Measurements from ENCODE around the gene ABLIM3.

The ABLIM3 gene

GRCh38 chr5:149297340-149298025 lies 156.2 kb downstream of the ABLIM3 start:
- in situ Hi-C loops (cut with MboI; ENCODE audit: low sequenced_read_pairs), result no loop called here

- in situ Hi-C loops (cut with MboI; ENCODE audit: low sequenced_read_pairs), result no loop called here
Observed at GRCh38 chr5:149298163-149298562, 156.9 kb downstream of the ABLIM3 start.

- in situ Hi-C loops (cut with MboI; ENCODE audit: low sequenced_read_pairs), result no loop called here
Observed at GRCh38 chr5:149298842-149299404, 157.6 kb downstream of the ABLIM3 start.

GRCh38 chr5:149299451-149300054 lies 158.3 kb downstream of the ABLIM3 start:
- in situ Hi-C loops (cut with MboI; ENCODE audit: low sequenced_read_pairs), result no loop called here

- in situ Hi-C loops (cut with MboI; ENCODE audit: low sequenced_read_pairs), result no loop called here
Observed at GRCh38 chr5:149300441-149300840, 159.1 kb downstream of the ABLIM3 start.

- in situ Hi-C loops (cut with MboI; ENCODE audit: low sequenced_read_pairs), result no loop called here
Observed at GRCh38 chr5:149301049-149301743, 159.9 kb downstream of the ABLIM3 start.

GRCh38 chr5:149301744-149302380 lies 160.6 kb downstream of the ABLIM3 start:
- in situ Hi-C loops (cut with MboI; ENCODE audit: low sequenced_read_pairs), result no loop called here

GRCh38 chr5:149302641-149303040 lies 161.3 kb downstream of the ABLIM3 start:
- in situ Hi-C loops (cut with MboI; ENCODE audit: low sequenced_read_pairs), result no loop called here

- in situ Hi-C loops (cut with MboI; ENCODE audit: low sequenced_read_pairs), result no loop called here
Observed at GRCh38 chr5:149303210-149303609, 161.9 kb downstream of the ABLIM3 start.

GRCh38 chr5:149304195-149305078 lies 163.1 kb downstream of the ABLIM3 start:
- in situ Hi-C loops (cut with MboI; ENCODE audit: low sequenced_read_pairs), result no loop called here

- in situ Hi-C loops (cut with MboI; ENCODE audit: low sequenced_read_pairs), result no loop called here
Observed at GRCh38 chr5:149309354-149309753, 168.1 kb downstream of the ABLIM3 start.
